Large intestine (tissue), 12 donors: ENCODE measurements around the gene SP8. TPM values are rescaled to one million over a fixed set of nuclear protein-coding genes. Genes with fewer than 3 reads are reported as not detected.
"Not testable (repeated sequence)": the region's sequence is repeated elsewhere in the genome, so short reads cannot be mapped to it uniquely, and the experiment has no call there.

ENCODE experiments used
- DNase-seq, 2 donors: peaks; one replicate each; pipeline versions ENCODE4 v3.0.0 to v3.0.0-alpha.2; 2013
- H3K27ac ChIP-seq: one replicate; pipeline ENCODE4 v1.5.1; 2013; ENCODE audit warnings: low read length
- H3K27me3 ChIP-seq: 2 replicates; pipeline ENCODE4 v1.6.1; 2013; ENCODE audit warnings: low read length; ENCODE audit not compliant: control insufficient read depth, insufficient read depth
- H3K36me3 ChIP-seq: 2 replicates; pipeline ENCODE4 v1.6.1; 2013; ENCODE audit warnings: low read length; ENCODE audit not compliant: control insufficient read depth, insufficient read depth
- H3K4me1 ChIP-seq: one replicate; pipeline ENCODE4 v1.6.1; 2013; ENCODE audit warnings: low read length; ENCODE audit not compliant: control insufficient read depth, insufficient read depth
- H3K4me3 ChIP-seq: one replicate; pipeline ENCODE4 v1.5.1; 2013; ENCODE audit warnings: low read length
- H3K9me3 ChIP-seq: one replicate; pipeline ENCODE4 v1.6.1; 2013; ENCODE audit warnings: mild to moderate bottlenecking, low read depth, low read length, moderate library complexity; ENCODE audit not compliant: control insufficient read depth
- WGBS: methylation state at CpG from one replicate; pipeline ENCODE4 v1.1.5; 2013; ENCODE audit warnings: low lambda C conversion rate; ENCODE audit not compliant: insufficient coverage; 5-methylcytosine and 5-hydroxymethylcytosine counted together
- long read RNA-seq, 11 donors: transcript quantifications; one replicate each; lab custom pipeline, GENCODE V29; 2026
- polyA plus RNA-seq: library from polyadenylated mRNA; unstranded; fragments of 120-200 nt; gene quantifications from one replicate; pipeline ENCODE4 v1.2.1, GENCODE V29; 2013

Gene SP8
- polyA plus RNA-seq: not detected
- long read RNA-seq, donor 1, partial matches to known transcripts: 0 of 1 reads
- long read RNA-seq, donor 1, other reads (novel, unspliced or antisense): 0 of 1 reads
- long read RNA-seq, donor 2: 0 reads
- long read RNA-seq, donor 3: 0 reads
- long read RNA-seq, donor 4: 0 reads
- long read RNA-seq, donor 5: 0 reads
- long read RNA-seq, donor 6: 0 reads
- long read RNA-seq, donor 7: 0 reads
- long read RNA-seq, donor 8: 0 reads
- long read RNA-seq, donor 9: 0 reads
- long read RNA-seq, donor 10: 0 reads
- long read RNA-seq, donor 11: 0 reads

DNA sequence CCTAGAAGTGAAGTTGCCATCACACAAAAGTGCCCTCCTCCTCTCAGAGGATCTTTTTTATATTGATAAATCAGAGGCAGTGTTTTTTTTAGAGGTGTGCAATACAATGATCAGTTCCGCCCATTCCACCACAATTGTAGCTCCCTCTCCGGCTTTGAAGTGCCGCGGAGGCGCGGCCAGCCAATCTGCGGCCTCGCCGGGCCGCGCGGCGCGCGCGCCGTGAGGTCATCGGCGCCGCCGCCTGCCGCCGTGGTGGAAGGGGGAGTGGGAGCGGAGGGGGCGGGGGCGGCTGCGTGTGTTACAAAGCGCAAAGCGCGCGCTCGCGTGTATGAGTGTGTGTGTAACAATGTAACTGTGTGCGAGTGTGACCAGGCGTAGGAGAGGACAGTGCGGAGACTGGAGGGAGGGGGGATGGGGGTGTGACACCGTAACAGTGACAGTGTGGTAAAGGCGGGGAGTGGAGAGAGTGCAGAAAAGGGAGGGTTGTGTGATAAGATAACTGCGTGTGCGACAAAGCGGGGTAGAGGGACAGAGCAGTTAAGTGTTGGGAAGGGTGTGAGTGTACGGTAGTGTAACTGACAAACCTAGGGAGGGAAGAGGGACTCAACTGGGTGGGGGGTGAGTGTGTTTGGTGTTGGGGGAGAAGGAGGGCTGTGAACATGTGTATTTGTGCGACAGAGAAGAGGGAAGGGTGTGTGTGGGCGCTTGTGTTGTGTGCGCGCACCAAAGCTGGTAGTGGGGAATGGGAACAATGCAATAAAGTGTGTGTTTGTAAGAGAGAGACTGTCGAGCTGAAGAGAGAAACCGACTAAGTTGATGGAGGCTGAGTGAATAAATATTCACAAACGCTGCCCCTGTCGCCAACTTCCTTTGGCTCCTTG is at the start of gene SP8:
TSS of gene SP8 (minus strand) at position 108 of the 881 bp plus-strand sequence. CDS start at position 20, 88 bp downstream.
- Histone ChIP-seq H3K27me3 (peaks cover 95% of the 10 kb centered on the region), H3K4me3 (peak within 1 kb of the TSS; percentile 40), H3K4me1 (peaks cover 6% of the 10 kb centered on the region), H3K9me3 (peaks cover 16% of the 10 kb centered on the region), H3K27ac (no peak within 1 kb of the TSS), H3K36me3 (no peaks in the 10 kb centered on the region)
- 2% methylated on average over 8 of the region's 50 CpGs for WGBS
- peak; percentile 31 to 58 for DNase-seq

DNA sequence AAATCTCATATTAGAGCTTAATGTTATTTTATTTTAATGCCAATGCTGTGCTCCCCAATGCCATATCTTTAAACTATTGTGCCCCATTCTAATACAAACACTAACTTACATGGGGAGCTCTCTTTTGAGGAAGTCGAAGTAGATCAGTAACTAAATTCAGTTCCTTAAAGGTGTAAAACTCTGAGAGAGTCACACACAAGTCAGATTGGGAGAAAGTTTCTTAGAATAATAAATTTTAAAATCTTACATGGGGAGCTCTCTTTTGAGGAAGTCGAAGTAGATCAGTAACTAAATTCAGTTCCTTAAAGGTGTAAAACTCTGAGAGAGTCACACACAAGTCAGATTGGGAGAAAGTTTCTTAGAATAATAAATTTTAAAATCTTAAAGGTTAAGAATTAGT is 49.7 kb upstream of the SP8 start:
- H3K4me3 ChIP-seq, H3K27me3 ChIP-seq, H3K9me3 ChIP-seq, H3K36me3 ChIP-seq, H3K27ac ChIP-seq, H3K4me1 ChIP-seq, DNase-seq: not testable (repeated sequence)
- WGBS: no CpG with 5 or more reads among the region's 2 CpGs

- H3K4me1 ChIP-seq: no peaks in the 10 kb centered on the region
- WGBS: no CpG with 5 or more reads among the region's 15 CpGs
Observed at GRCh38 chr7:20835111-20835750, 48.5 kb upstream of the SP8 start.

DNA sequence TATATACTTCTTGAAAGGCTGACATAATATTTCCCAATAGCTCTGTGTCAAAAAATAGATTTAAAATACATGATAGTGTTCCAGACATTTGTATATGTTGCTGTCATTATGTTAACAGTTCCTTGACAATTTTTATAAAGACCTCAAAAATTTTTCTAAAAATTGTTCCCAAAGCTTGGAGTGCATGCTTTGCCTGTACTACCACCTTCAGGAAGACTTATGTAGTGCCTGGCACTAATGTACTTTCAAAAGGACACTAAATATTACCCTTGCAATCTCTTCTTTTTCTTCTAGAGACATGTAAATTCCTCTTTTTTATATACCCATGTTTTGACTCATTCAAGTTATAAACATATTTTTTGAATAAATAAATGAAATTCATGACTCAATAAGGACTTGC is 48.0 kb upstream of the SP8 start:
- no peaks in the 10 kb centered on the region for H3K36me3 ChIP-seq

More at GRCh38 chr7:20835111-20835750, 48.5 kb upstream of the SP8 start:
- Histone ChIP-seq H3K9me3 (no peaks in the 10 kb centered on the region), H3K4me3 (no peak overlapping the region), H3K27ac (no peak overlapping the region), H3K36me3 (no peaks in the 10 kb centered on the region), H3K27me3 (no peaks in the 10 kb centered on the region)
- no peak for DNase-seq

GRCh38 chr7:20831956-20832355 is 45.3 kb upstream of the SP8 start:
- Histone ChIP-seq H3K36me3 (no peaks in the 10 kb centered on the region), H3K9me3 (no peaks in the 10 kb centered on the region), H3K27ac (no peak overlapping the region), H3K4me1 (no peaks in the 10 kb centered on the region), H3K27me3 (no peaks in the 10 kb centered on the region), H3K4me3 (no peak overlapping the region)
- DNase-seq: no peak

More for the DNA sequence above, 48.0 kb upstream of the SP8 start:
- no peaks in the 10 kb centered on the region for H3K27me3 ChIP-seq
- H3K4me3 ChIP-seq: no peak overlapping the region
- H3K27ac ChIP-seq: no peak overlapping the region
- no peak for DNase-seq
- H3K4me1 ChIP-seq: no peaks in the 10 kb centered on the region
- H3K9me3 ChIP-seq: no peaks in the 10 kb centered on the region

GRCh38 chr7:20831451-20831850 is 44.8 kb upstream of the SP8 start:
- Histone ChIP-seq H3K27ac (no peak overlapping the region), H3K36me3 (no peaks in the 10 kb centered on the region), H3K4me1 (no peaks in the 10 kb centered on the region), H3K9me3 (no peaks in the 10 kb centered on the region), H3K4me3 (no peak overlapping the region), H3K27me3 (no peaks in the 10 kb centered on the region)
- no peak for DNase-seq

DNA sequence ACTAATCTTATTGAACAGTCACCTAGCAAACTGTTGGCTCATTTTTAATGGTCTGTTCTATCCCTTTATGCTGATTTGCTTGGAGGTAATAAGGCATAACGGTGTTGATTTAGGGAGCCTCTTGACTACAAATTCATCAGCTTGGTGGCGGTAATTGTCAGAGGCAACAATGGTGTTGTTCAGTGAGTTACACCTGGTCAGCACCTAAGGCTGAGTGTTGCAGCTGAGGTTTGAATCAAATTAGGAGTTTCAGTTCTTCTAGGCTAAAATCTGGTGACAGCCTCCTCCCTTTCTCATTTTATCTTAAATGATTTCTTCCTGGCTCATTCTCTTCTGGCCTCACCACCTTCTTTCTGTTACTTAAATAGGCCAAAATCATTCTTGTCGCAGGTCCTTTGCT is 42.3 kb upstream of the SP8 start:
- Histone ChIP-seq H3K27ac (no peak overlapping the region), H3K4me3 (no peak overlapping the region), H3K27me3 (peaks cover 2% of the 10 kb centered on the region), H3K4me1 (no peaks in the 10 kb centered on the region), H3K9me3 (no peaks in the 10 kb centered on the region), H3K36me3 (no peaks in the 10 kb centered on the region)
- WGBS: 60% methylated on average over 1 of the region's 3 CpGs
- DNase-seq: no peak

GRCh38 chr7:20827172-20827571 is 40.5 kb upstream of the SP8 start:
- Histone ChIP-seq H3K27ac (no peak overlapping the region), H3K27me3 (peaks cover 2% of the 10 kb centered on the region), H3K9me3 (no peaks in the 10 kb centered on the region), H3K4me3 (no peak overlapping the region), H3K4me1 (no peaks in the 10 kb centered on the region), H3K36me3 (no peaks in the 10 kb centered on the region)
- 90% methylated on average over 2 of the region's 9 CpGs for WGBS
- DNase-seq: no peak

- Histone ChIP-seq H3K4me3 (no peak overlapping the region), H3K9me3 (no peaks in the 10 kb centered on the region), H3K27me3 (peaks cover 2% of the 10 kb centered on the region), H3K36me3 (no peaks in the 10 kb centered on the region), H3K27ac (no peak overlapping the region), H3K4me1 (no peaks in the 10 kb centered on the region)
- WGBS: 40% methylated on average over 1 of the region's 3 CpGs
- no peak for DNase-seq
Observed at GRCh38 chr7:20826243-20826642, 39.6 kb upstream of the SP8 start.

DNA sequence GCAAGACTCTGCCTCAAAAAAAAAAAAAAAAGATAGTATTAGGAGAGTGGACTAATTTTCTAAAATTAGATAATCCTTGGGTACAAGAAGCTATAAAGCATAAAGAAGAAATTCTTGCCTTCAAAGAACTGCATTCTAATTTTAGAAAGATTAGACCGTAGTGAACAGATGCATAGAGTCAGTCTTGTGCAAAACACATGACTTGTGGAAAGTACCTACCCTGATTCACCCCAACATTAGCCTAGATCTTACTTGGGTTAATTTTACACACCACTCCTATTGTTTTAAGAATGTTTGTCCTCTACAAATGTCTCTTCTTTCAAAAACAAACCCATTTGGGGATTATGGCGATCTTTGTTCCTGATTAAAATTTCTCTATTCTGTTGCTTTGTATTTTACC is 38.9 kb upstream of the SP8 start:
- Histone ChIP-seq H3K36me3 (no peaks in the 10 kb centered on the region), H3K27me3 (peaks cover 2% of the 10 kb centered on the region), H3K4me3 (no peak overlapping the region), H3K9me3 (no peaks in the 10 kb centered on the region), H3K27ac (no peak overlapping the region), H3K4me1 (no peaks in the 10 kb centered on the region)
- 100% methylated on average over 1 of the region's 2 CpGs for WGBS
- DNase-seq: no peak
